GM23338 (cell line): ENCODE measurements around the gene PPP2R5C. TPM values are rescaled to one million over a fixed set of nuclear protein-coding genes. Genes with fewer than 3 reads are reported as not detected.

Source experiments
- ATAC-seq: fragments of 200-7000 bp; cut with Tn5 transposase; 3 replicates; pipeline ENCODE4 v1.9.1; 2020
- DNase-seq: peaks from one replicate; pipeline ENCODE4 v3.0.0-alpha.2; 2015; ENCODE audit warnings: low spot score
- H2AFZ ChIP-seq: fragments of 200-600 bp; sonication (generic); 2 replicates; pipeline ENCODE4 v1.8.0; 2016; ENCODE audit warnings: antibody characterized with exemption, mild to moderate bottlenecking, moderate library complexity
- H3F3A ChIP-seq: fragments of 200-600 bp; sonication (generic); replicated peaks from 2 replicates; pipeline ENCODE4 v1.8.0; 2017; ENCODE audit warnings: antibody characterized with exemption, mixed run types, low read depth
- H3K27ac ChIP-seq: fragments of 200-600 bp; sonication (generic); 2 replicates; pipeline ENCODE4 v1.6.1; 2016; ENCODE audit warnings: low read depth
- H3K27me3 ChIP-seq: fragments of 200-600 bp; sonication (generic); 2 replicates; pipeline ENCODE4 v1.8.0; 2016; ENCODE audit warnings: mild to moderate bottlenecking, mixed run types, moderate library complexity; ENCODE audit not compliant: insufficient read depth
- H3K36me3 ChIP-seq: fragments of 200-600 bp; sonication (generic); 2 replicates; pipeline ENCODE4 v1.8.0; 2016; ENCODE audit warnings: mild to moderate bottlenecking; ENCODE audit not compliant: insufficient read depth
- H3K4me1 ChIP-seq: fragments of 200-600 bp; sonication (generic); 2 replicates; pipeline ENCODE4 v1.8.0; 2016; ENCODE audit warnings: mild to moderate bottlenecking, moderate library complexity; ENCODE audit not compliant: insufficient read depth
- H3K4me2 ChIP-seq: fragments of 200-600 bp; sonication (generic); 2 replicates; pipeline ENCODE4 v1.7.1; 2017; ENCODE audit warnings: mixed run types
- H3K4me3 ChIP-seq: fragments of 200-600 bp; sonication (generic); 2 replicates; pipeline ENCODE4 v1.6.1; 2016; ENCODE audit warnings: mixed run types
- H3K79me2 ChIP-seq: fragments of 200-600 bp; sonication (generic); replicated peaks from 2 replicates; pipeline ENCODE4 v1.8.0; 2017; ENCODE audit warnings: mild to moderate bottlenecking; ENCODE audit not compliant: insufficient read depth
- H3K9me2 ChIP-seq: fragments of 200-600 bp; sonication (generic); 2 replicates; pipeline ENCODE4 v1.8.0; 2017; ENCODE audit not compliant: insufficient read depth
- H4K20me1 ChIP-seq: fragments of 200-600 bp; sonication (generic); replicated peaks from 2 replicates; pipeline ENCODE4 v1.8.0; 2017; ENCODE audit warnings: mild to moderate bottlenecking; ENCODE audit not compliant: insufficient read depth
- H3K27ac Mint-ChIP-seq: 2 replicates; pipeline ENCODE4 v1.8.0; 2020; ENCODE audit warnings: inconsistent platforms, mild to moderate bottlenecking, moderate library complexity, mixed read lengths
- H3K27me3 Mint-ChIP-seq: 3 replicates; pipeline ENCODE4 v1.8.0; 2022; ENCODE audit warnings: low read depth, mild to moderate bottlenecking, moderate library complexity, mixed read lengths, inconsistent platforms; ENCODE audit not compliant: insufficient read depth, poor library complexity
- H3K36me3 Mint-ChIP-seq: 3 replicates; pipeline ENCODE4 v1.8.0; 2021; ENCODE audit warnings: low read depth, mild to moderate bottlenecking, inconsistent platforms, moderate library complexity, mixed read lengths
- H3K4me1 Mint-ChIP-seq: 3 replicates; pipeline ENCODE4 v1.8.0; 2020; ENCODE audit warnings: mild to moderate bottlenecking, inconsistent platforms, mixed read lengths
- H3K4me3 Mint-ChIP-seq: 3 replicates; pipeline ENCODE4 v1.8.0; 2021; ENCODE audit warnings: moderate library complexity, mild to moderate bottlenecking, inconsistent platforms, mixed read lengths
- H3K9me3 Mint-ChIP-seq: 3 replicates; pipeline ENCODE4 v1.8.0; 2020; ENCODE audit warnings: moderate library complexity, mild to moderate bottlenecking, inconsistent platforms, mixed read lengths
- CREB1 ChIP-seq: fragments of 250-450 bp; sonication (Bioruptor Pico); IDR thresholded peaks from 2 replicates; pipeline ENCODE4 v1.5.0; 2020; ENCODE audit warnings: low read depth, mild to moderate bottlenecking, moderate library complexity
- CTCF ChIP-seq, 2 experiments: fragments of 200-600 bp in 1 of 2; sonication (generic) in 1 of 2; conservative IDR thresholded peaks; 2 replicates each; pipeline versions ENCODE4 v1.5.1 to v1.6.1; 2016 to 2017; ENCODE audit warnings: antibody characterized with exemption in 2 of 2, low read depth in 2 of 2, mild to moderate bottlenecking in 2 of 2, moderate library complexity in 1 of 2
- EZH2 ChIP-seq: fragments of 200-600 bp; sonication (generic); IDR thresholded peaks from one replicate; pipeline ENCODE4 v1.8.0; 2017; ENCODE audit warnings: antibody characterized with exemption, mild to moderate bottlenecking, low read depth; ENCODE audit not compliant: unreplicated experiment
- EZH2phosphoT487 ChIP-seq: fragments of 200-600 bp; sonication (generic); IDR thresholded peaks from one replicate; pipeline ENCODE4 v1.8.1; 2018; ENCODE audit warnings: antibody characterized with exemption; ENCODE audit not compliant: unreplicated experiment
- JUNB ChIP-seq: IDR thresholded peaks from one replicate; pipeline ENCODE4 v1.6.1; 2016; ENCODE audit warnings: antibody characterized with exemption; ENCODE audit not compliant: unreplicated experiment
- NANOG ChIP-seq: IDR thresholded peaks from 2 replicates; pipeline ENCODE4 v1.6.1; 2016; ENCODE audit warnings: antibody characterized with exemption, borderline replicate concordance
- POLR2AphosphoS5 ChIP-seq: IDR thresholded peaks from 2 replicates; pipeline ENCODE4 v1.6.1; 2016; ENCODE audit warnings: antibody characterized with exemption, low read depth
- REST ChIP-seq: IDR thresholded peaks from one replicate; pipeline ENCODE4 v1.6.1; 2018; ENCODE audit warnings: antibody characterized with exemption; ENCODE audit not compliant: unreplicated experiment
- STAT1 ChIP-seq: IDR thresholded peaks from one replicate; pipeline ENCODE4 v1.6.1; 2016; ENCODE audit warnings: antibody characterized with exemption; ENCODE audit not compliant: unreplicated experiment
- ZNF114 ChIP-seq: fragments of 250-450 bp; sonication (Bioruptor Pico); IDR thresholded peaks from 2 replicates; pipeline ENCODE4 v1.5.0; 2020; ENCODE audit warnings: mild to moderate bottlenecking, moderate library complexity
- ZNF331 ChIP-seq: fragments of 250-450 bp; sonication (Bioruptor Pico); IDR thresholded peaks from 2 replicates; pipeline ENCODE4 v1.5.0; 2020; ENCODE audit warnings: low read depth, mild to moderate bottlenecking, moderate library complexity
- ZNF462 ChIP-seq: fragments of 250-450 bp; sonication (Bioruptor Pico); IDR thresholded peaks from 2 replicates; pipeline ENCODE4 v1.5.0; 2020; ENCODE audit warnings: mild to moderate bottlenecking, moderate library complexity
- polyA plus RNA-seq: library from polyadenylated mRNA; unstranded; fragments of >200 nt; fragmentation: Nextera tagmentation; extraction: Ambion mirVana; gene quantifications from 2 replicates; pipeline ENCODE4 v1.2.1, GENCODE V29; 2016
- total RNA-seq: library from RNA; depleted of rRNA; stranded (reverse); fragments of >200 nt; shearing (Covaris generic); gene quantifications from 2 replicates; pipeline ENCODE4 v1.2.3, GENCODE V29; 2014
- TF ChIP-seq, protein P1 (sequence below): IDR thresholded peaks from 2 replicates; pipeline ENCODE4 v1.6.1; 2016; ENCODE audit warnings: antibody characterized with exemption

PPP2R5C gene
- total and polyA plus RNA-seq, 2 experiments from 2014 or later: 75.4 to 79.7 TPM

- Histone ChIP-seq H3K4me3 (no peak overlapping the region), H3K9me2 (no peaks in the 10 kb centered on the region), H3K27me3 (peaks cover 23% of the 10 kb centered on the region; the same call in 1 of the 2 replicates), H2AFZ (no peak overlapping the region), H3K4me2 (no peak overlapping the region), H4K20me1 (no peaks in the 10 kb centered on the region), H3K27ac (no peak overlapping the region), H3K79me2 (no peaks in the 10 kb centered on the region), H3F3A (0 out of 2 replicates have a peak, but pooled peaks cover 5% of the 10 kb centered on the region), H3K36me3 (no peaks in the 10 kb centered on the region), H3K4me1 (no peaks in the 10 kb centered on the region)
- H3K27me3 Mint-ChIP-seq: peaks cover 30% of the 10 kb centered on the region
- no peak for TF ChIP-seq REST
- no peak for TF ChIP-seq STAT1
- TF ChIP-seq ZNF114 (CRISPR knock-in tag): no peak
- no peak for TF ChIP-seq ZNF331 (CRISPR knock-in tag)
- TF ChIP-seq CREB1: no peak
- TF ChIP-seq JUNB: no peak
- TF ChIP-seq EZH2: no peak
- TF ChIP-seq NANOG: no peak
- TF ChIP-seq CTCF (conservative IDR thresholded peaks at IDR 0.05; ENCODE audit: low read depth in 2 of 2): no peak
- TF ChIP-seq, protein P1, sequence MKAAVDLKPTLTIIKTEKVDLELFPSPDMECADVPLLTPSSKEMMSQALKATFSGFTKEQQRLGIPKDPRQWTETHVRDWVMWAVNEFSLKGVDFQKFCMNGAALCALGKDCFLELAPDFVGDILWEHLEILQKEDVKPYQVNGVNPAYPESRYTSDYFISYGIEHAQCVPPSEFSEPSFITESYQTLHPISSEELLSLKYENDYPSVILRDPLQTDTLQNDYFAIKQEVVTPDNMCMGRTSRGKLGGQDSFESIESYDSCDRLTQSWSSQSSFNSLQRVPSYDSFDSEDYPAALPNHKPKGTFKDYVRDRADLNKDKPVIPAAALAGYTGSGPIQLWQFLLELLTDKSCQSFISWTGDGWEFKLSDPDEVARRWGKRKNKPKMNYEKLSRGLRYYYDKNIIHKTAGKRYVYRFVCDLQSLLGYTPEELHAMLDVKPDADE: no peak
- TF ChIP-seq EZH2phosphoT487: no peak
- no peak for TF ChIP-seq ZNF462 (CRISPR knock-in tag)
- TF ChIP-seq POLR2AphosphoS5: no peak
- H3K36me3 Mint-ChIP-seq: no peaks in the 10 kb centered on the region
- no peak overlapping the region for H3K4me3 Mint-ChIP-seq
- H3K9me3 Mint-ChIP-seq: no peaks in the 10 kb centered on the region
- no peak overlapping the region for H3K27ac Mint-ChIP-seq
- ATAC-seq: no peak
- H3K4me1 Mint-ChIP-seq: peaks cover 10% of the 10 kb centered on the region; the same call in 2 of the 3 replicates
- DNase-seq: no peak
Observed at GRCh38 chr14:101958418-101959180, 197.1 kb downstream of the PPP2R5C start.
